ENCODE results near the gene FTMT.

DNA sequence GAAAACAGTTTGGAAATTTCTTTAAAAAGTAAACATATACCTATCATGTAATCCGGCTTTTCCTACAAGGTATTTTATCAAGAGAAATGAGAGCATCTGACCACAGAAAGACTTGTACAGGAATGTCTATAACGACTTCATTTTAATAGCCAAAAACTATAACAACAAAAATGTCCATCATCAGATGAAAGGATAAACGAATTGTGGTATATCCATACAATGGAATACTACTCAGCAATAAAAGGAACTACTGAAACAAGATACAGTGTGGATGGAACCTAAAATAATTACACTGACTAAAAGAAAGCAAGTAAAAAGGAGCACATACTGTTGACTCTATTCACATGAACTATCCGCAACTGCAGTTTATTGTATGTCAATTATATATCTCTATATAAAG, 1.4 kb upstream of the FTMT start:
- TF ChIP-seq, protein P1, sequence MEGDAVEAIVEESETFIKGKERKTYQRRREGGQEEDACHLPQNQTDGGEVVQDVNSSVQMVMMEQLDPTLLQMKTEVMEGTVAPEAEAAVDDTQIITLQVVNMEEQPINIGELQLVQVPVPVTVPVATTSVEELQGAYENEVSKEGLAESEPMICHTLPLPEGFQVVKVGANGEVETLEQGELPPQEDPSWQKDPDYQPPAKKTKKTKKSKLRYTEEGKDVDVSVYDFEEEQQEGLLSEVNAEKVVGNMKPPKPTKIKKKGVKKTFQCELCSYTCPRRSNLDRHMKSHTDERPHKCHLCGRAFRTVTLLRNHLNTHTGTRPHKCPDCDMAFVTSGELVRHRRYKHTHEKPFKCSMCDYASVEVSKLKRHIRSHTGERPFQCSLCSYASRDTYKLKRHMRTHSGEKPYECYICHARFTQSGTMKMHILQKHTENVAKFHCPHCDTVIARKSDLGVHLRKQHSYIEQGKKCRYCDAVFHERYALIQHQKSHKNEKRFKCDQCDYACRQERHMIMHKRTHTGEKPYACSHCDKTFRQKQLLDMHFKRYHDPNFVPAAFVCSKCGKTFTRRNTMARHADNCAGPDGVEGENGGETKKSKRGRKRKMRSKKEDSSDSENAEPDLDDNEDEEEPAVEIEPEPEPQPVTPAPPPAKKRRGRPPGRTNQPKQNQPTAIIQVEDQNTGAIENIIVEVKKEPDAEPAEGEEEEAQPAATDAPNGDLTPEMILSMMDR (IDR thresholded peaks at IDR 0.05) = no peak
- no peak for TF ChIP-seq POLR2A (IDR thresholded peaks at IDR 0.05)

Measured in sigmoid colon (tissue), 3 donors.